Measurements from ENCODE around the gene ATP1A1. TPM values are rescaled to one million over a fixed set of nuclear protein-coding genes. Genes with fewer than 3 reads are reported as not detected.

ATP1A1 gene
- total RNA-seq, 1 experiment from 2014 or later: 239 TPM

DNA sequence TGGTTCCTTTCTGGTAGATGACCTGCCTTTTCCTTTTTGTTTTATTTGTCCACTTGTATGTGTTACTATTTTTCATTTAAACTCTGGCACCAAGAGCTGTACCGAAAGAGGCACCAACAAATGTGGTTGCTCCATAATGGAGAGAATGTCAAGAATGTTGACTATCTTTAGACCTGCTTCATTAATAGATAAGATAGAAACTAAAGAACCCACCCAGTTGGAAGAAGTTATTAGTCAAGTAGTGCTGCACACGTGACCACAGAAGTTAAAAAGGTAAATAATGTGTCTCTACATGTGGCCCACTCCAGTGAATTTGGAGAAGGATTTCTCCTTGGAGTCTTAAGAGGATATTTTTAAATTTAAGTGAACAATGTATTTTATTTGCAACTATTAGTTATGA lies 9.3 kb downstream of the ATP1A1 start:
- no peak overlapping the region for H3K4me2 ChIP-seq (ENCODE audit: insufficient read depth, insufficient read length, low read length)
- no peak overlapping the region for H2BK12ac ChIP-seq (ENCODE audit: insufficient read length, low read depth, low read length)
- no peaks in the 10 kb centered on the region for H3K23me2 ChIP-seq (ENCODE audit: insufficient read length, low read depth, low read length, poor library complexity, severe bottlenecking)
- H4K5ac ChIP-seq (ENCODE audit: insufficient read length, low read depth, low read length): no peak overlapping the region
- no peak overlapping the region for H3K27ac ChIP-seq (ENCODE audit: insufficient read length, low read depth, low read length)
- no peaks in the 10 kb centered on the region for H4K20me1 ChIP-seq (ENCODE audit: control insufficient read depth, insufficient read depth, insufficient read length)
- H4K91ac ChIP-seq (ENCODE audit: insufficient read length, low read depth, low read length): no peak overlapping the region
- Mint-ChIP-seq H3K36me3 (ENCODE audit: insufficient read depth in 1 of 3, low read depth in 3 of 3) (peaks cover 18 to 33% (median 28%) of the 10 kb centered on the region in 3 experiments; a peak in 6 of 7 replicates), H3K4me3 (no peak overlapping the region), H3K9me3 (no peaks in the 10 kb centered on the region), H3K27ac (0 out of 7 replicates have a peak overlapping the region, but pooled peaks of 1 of the 3 experiments have one; percentile 10), H3K27me3 (ENCODE audit: low read depth) (no peaks in the 10 kb centered on the region), H3K4me1 (peaks cover 40 to 41% of the 10 kb centered on the region in 2 experiments)
- H3K56ac ChIP-seq (ENCODE audit: insufficient read length, low read depth, low read length): no peak overlapping the region
- H3T11ph ChIP-seq (ENCODE audit: low read length): no peak overlapping the region
- H3K4ac ChIP-seq (ENCODE audit: low read depth, low read length): no peak overlapping the region
- no peak overlapping the region for H3K23ac ChIP-seq (ENCODE audit: insufficient read length, low read depth, low read length)
- no peak overlapping the region for H3K18ac ChIP-seq (ENCODE audit: insufficient read length, low read depth, low read length)
- H2BK120ac ChIP-seq (ENCODE audit: low read depth, low read length, poor library complexity, severe bottlenecking): no peak overlapping the region
- H2BK20ac ChIP-seq (ENCODE audit: low read depth, low read length, poor library complexity, severe bottlenecking): no peak overlapping the region
- H2AFZ ChIP-seq (ENCODE audit: low read length): no peak overlapping the region
- H3K79me1 ChIP-seq (ENCODE audit: insufficient read depth, low read depth, low read length, poor library complexity, severe bottlenecking): peaks cover 12% of the 10 kb centered on the region
- no peaks in the 10 kb centered on the region for H3K9me3 ChIP-seq (ENCODE audit: control insufficient read depth, low read depth, low read length)
- H3K79me2 ChIP-seq (ENCODE audit: insufficient read depth, low read length): peaks cover 36% of the 10 kb centered on the region; the same call in 1 of the 2 replicates
- no peak overlapping the region for H3K14ac ChIP-seq (ENCODE audit: insufficient read depth, low read length)
- H3K9ac ChIP-seq (ENCODE audit: extremely low read depth, insufficient read length, low read length): no peak overlapping the region
- peaks cover 3% of the 10 kb centered on the region for H3K4me1 ChIP-seq (ENCODE audit: insufficient read depth, low read length)
- no CpG with 5 or more reads among the region's 2 CpGs for WGBS (ENCODE audit: extremely low coverage, insufficient read length, low lambda C conversion rate)
- DNase-seq: no peak
- H3K27me3 ChIP-seq (ENCODE audit: insufficient read depth, low read length): no peaks in the 10 kb centered on the region
- no peak overlapping the region for H2AK5ac ChIP-seq (ENCODE audit: insufficient read length, low read length)
- TF ChIP-seq, protein P1, sequence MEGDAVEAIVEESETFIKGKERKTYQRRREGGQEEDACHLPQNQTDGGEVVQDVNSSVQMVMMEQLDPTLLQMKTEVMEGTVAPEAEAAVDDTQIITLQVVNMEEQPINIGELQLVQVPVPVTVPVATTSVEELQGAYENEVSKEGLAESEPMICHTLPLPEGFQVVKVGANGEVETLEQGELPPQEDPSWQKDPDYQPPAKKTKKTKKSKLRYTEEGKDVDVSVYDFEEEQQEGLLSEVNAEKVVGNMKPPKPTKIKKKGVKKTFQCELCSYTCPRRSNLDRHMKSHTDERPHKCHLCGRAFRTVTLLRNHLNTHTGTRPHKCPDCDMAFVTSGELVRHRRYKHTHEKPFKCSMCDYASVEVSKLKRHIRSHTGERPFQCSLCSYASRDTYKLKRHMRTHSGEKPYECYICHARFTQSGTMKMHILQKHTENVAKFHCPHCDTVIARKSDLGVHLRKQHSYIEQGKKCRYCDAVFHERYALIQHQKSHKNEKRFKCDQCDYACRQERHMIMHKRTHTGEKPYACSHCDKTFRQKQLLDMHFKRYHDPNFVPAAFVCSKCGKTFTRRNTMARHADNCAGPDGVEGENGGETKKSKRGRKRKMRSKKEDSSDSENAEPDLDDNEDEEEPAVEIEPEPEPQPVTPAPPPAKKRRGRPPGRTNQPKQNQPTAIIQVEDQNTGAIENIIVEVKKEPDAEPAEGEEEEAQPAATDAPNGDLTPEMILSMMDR (conservative IDR thresholded peaks at IDR 0.05): no peak
- no peak overlapping the region for H2BK15ac ChIP-seq (ENCODE audit: low read depth, low read length)
- no peak overlapping the region for H2BK5ac ChIP-seq (ENCODE audit: insufficient read length, low read length)
- no peak overlapping the region for H4K8ac ChIP-seq (replicated peaks; ENCODE audit: insufficient read length, low read depth, low read length)

All from H9 (cell line).